Measurements from ENCODE around the gene TRIM3. TPM values are rescaled to one million over a fixed set of nuclear protein-coding genes. Genes with fewer than 3 reads are reported as not detected.
"Not testable (repeated sequence)": the region's sequence is repeated elsewhere in the genome, so short reads cannot be mapped to it uniquely, and the experiment has no call there.

TRIM3 gene
- total RNA-seq = 65.4 TPM

DNA sequence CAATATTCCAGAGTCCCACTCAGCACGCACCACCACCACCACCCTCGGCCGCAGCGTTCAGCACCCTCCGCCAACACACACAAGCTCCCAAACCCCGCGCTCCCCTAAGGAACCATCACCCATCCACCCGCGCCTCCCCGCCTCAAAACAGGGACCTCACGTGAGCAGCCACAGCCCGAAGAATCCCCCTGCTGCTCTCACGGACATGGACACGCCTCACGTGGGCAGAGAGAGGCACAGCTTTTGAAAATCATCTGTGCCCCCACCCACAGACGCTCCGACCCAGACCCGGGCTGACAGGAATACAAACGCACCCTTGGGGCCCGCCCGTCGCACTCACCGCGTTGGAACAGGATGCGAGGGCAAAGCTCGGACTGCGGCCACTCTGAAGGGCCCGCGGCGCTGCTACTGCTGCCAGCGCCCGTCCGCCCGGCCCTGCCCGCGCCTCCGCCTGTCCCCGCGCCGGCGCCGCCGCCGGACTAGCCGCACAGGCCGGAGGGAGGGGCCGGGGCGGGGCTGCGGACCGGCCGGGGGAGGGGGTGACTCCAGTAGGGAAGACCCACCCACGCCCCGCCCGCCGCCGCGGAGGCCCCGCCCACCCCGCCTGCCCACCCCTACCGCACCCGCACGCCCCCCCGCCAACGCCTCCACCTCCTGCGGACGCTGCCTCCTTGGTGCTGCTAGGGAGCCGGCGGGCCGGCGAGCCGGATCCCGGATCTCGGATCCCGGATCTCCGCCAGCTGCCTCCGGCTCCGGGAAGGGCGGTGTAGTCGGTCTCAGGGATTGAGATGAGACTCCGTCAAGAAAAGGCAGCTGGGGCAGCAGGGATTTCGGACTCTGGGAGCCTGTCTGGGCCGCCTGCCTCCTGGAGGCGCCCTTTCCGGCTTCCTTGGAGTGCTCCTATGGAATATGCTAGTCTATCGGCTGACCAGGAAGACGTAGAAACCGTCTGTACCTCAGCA lies at the start of gene TRIM3:
Gene TRIM3 (minus strand): TSS at position 491 of the 962 bp plus-strand sequence. CDS start 8,246 bp downstream, outside the sequence.
- DNase-seq = peak; percentile 93

DNA sequence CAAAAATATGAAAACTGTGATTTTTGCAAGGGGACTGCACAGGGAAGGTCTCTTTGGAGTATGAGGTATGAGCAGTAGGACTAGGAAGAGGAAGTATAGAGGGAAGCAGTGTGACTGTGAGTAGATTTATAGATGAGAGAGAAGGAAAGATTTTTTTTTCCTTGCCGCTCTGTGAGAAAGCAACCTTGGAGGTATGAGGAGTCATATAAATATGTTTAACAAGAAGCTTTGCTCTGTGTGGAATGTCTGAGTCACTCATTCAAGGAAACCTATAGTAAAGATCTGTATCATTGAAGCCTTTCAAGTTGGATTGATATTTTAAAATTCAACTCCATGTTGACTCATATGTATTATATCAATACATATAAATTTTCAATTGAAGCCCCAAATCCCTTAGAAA lies 49.5 kb upstream of the TRIM3 start:
- no peak for DNase-seq

DNA sequence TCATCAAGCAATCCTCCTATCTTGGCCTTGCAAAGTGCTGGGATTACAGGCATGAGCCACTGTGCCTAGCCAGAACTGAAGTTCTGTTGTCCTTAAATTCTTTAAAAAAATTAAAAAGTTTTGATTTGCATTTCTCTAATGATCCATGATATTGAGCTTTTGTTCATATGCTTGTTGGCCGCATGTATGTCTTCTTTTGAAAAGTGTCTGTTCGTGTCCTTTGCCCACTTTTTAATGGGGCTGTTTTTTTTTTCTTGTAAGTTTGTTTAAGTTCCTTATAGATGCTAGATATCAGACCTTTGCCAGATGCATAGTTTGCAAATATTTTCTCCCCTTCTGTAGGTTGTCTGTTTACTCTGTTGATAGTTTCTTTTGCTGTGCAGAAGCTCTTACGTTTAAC lies 48.2 kb upstream of the TRIM3 start:
- not testable (repeated sequence) for DNase-seq

DNA sequence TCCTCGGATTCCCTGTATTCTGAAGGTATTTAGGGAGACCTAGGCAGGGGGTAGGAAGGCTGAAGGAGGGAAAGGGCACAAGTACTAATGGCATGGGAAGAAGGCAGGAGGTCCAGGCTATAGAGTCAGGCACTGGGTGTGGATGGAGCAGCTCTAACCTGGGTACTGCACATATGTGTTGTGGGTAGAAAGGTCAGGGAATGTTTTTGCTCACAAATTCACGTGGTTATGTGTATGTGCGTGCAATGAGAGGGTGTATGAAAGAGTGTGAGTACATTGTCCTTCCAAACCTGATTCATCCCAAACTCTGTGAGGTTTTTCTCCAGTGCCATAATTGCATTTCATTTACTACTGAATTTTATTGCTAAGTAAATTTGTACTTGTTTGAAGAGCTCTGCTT lies 46.5 kb upstream of the TRIM3 start:
- no peak for DNase-seq

DNA sequence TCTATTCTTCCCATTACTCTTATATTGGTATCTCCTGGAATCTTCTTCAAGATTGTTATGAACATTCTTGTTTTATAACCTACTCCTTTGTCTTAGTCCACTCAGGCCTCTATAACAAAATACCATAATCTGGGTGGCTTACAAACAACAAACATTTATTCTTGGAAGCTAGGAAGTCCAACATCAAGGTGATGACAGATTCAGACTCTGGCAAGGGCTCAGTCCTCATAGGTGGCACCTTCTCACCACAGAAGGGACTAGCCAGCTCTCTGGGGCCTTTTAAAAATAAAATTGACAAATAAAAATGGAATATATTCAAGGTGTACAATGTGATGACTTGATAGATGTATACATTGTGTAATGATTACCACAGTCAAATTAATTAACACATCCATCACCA lies 43.1 kb upstream of the TRIM3 start:
- DNase-seq = no peak

GRCh38 chr11:6505577-6506240 lies 32.0 kb upstream of the TRIM3 start:
- DNase-seq = peak; percentile 1

DNA sequence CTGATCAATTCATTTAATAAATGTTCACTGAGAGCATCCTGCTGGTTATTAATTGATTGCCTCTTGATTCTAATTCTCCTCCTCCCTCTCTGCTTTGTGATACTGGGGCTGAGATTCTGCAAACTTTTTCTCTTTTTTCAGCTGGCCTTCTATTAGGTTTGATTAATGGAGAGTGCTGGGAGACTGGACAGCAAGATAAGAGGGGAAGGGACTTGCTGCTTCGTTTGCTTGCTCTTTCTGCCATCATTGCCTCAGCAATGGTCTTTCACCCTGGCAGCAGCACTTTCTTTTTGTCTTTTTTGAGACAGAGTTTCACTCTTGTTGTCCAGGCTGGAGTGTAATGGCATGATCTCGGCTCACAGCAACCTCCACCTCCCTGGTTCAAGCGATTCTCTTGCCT lies 30.4 kb upstream of the TRIM3 start:
- DNase-seq = no peak

- DNase-seq = no peak
Measured at GRCh38 chr11:6502382-6502781, 28.6 kb upstream of the TRIM3 start.

DNA sequence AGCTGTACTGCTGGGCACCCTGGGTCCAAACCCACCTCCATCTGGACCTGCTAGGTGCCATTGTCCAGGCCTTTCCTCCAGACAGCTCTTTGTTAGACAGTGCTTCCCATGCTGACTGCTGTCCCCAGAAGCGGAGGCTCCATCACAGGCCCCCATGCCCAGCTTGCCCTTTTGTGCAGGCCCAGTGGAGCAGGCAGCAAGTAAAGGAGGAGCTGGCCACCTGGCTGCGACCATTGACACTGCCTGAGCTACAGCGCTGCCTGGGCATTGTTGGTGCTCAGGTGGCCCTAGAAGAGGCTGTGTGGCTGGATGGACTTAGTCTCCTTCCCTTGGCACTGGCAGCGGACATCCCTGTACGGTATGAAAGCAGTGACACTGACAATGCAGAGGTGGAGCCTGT lies 24.8 kb upstream of the TRIM3 start:
- DNase-seq = no peak

DNA sequence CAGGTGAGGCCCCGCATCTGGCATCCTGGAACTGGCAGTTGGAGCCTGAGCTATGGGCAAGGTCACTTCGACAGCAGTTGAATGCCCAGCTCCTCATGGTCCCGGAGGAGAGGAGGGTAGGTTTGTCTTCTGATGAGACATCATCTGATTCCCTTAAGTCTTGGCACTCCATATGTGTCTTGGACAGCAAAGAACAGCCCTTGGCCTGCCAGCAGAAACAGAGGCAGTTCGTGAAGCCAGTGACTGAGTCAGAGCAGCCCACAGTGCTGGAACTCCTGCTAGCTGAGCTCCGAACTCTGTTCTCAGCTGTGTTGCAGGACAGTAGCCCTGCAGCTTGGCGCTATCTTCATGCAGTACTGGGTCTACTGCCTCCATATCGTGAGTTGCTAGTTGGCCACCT lies 24.4 kb upstream of the TRIM3 start:
- peak; percentile 70 for DNase-seq

- no peak for DNase-seq
Measured at GRCh38 chr11:6497069-6497839, 23.5 kb upstream of the TRIM3 start, which contains the start of gene DNHD1. TSS of gene DNHD1 (plus strand) at chr11:6497280. CDS start at chr11:6498216, 936 bp downstream.

- DNase-seq = no peak
Measured at GRCh38 chr11:6489306-6489705, 15.6 kb upstream of the TRIM3 start.

DNA sequence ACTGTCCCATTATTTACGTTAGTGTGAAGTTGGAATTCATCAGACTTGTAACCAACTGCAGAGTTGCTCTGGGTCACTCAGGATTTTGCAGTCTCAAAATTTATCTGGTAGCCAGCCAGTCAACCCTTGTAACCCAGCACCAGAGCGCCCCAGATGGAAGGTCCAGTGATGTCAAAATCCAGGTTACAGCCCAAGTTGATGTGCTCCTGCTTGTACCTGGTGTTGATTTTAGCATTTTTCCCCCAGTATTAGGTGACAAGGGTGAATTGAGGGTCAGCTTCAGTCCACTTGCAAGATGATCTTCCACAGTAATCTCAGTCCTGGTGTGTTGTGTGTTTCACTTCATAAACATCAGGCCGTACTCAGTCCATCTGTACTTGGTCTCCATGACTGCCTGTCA lies 15.1 kb upstream of the TRIM3 start:
- DNase-seq = no peak

GRCh38 chr11:6488342-6488741 lies 14.6 kb upstream of the TRIM3 start:
- DNase-seq = no peak

DNA sequence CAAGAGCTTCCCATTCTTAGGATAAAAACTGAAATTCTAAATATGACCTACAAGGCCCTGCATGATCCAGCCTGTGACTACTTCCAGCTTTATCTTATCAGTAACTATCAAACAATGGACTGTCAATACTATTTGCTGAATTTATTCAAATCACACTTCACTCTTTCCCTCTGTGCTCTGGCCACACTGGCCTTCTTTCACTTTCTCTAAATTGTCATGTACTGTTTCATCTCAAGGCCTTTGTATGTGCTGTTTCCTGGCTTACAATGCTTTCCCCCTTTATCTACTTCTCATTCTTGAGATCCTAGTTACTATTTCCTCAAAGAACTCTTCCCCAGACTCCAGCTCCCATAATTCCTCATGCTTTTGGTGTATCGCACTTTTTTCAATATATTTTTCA lies 13.2 kb upstream of the TRIM3 start:
- no peak for DNase-seq

DNA sequence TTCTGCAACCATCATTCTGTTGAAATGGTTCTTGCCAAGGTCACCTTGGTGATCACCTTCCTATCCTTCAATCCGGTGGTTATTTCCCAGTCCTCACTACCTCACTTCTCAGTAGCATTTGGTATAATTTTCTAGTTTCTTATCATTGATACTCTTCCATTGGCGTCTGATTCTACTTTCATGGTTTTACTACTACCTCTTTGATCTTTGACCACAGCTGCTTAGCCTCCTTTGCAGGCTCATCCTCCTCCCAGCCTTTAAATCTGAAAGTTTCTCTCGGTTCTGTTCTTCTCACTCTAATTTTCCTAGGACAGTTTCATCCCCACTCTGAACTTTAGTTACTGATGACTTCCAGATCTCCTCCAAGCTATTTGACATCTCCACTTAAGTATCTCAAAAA lies 12.5 kb upstream of the TRIM3 start:
- no peak for DNase-seq

- DNase-seq = no peak
Measured at GRCh38 chr11:6485661-6486060, 11.9 kb upstream of the TRIM3 start.

DNA sequence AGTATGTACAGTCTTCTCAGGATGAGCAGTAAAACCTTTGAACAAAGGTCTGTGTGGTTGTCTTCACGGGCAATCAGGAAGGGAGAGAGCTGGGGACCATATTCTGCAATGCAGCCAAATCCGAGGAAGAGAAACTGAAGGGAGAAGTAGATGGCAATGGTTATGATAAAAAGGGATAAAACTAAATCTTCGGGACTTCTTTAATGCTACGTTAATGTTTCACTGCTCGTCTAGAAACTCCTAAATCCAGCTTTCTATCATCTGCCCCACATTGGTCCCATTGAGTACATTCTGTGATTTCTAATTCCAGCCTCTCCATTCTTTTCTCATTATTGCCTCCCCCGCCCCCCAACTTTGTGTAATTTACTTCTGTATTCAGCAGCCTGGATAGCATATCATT lies 9.3 kb upstream of the TRIM3 start:
- no peak for DNase-seq

- no peak for DNase-seq
Measured at GRCh38 chr11:6482441-6482840, 8.7 kb upstream of the TRIM3 start.

DNA sequence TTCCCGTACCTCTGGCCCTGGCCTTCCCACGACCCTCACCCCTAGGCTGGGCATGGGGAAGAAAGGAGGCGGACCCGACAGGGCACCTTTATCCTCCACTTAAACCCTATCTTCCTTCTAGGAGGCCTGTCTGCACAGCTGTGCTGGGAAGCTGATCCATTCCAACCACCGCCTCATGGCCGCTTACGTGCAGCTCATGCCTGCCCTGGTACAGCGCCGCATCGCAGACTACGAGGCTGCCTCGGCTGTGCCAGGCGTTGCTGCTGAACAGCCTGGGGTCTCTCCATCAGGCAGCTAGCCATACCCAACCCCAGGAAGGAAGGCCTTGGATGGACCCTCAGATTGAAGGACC lies 8.2 kb upstream of the TRIM3 start:
- no peak for DNase-seq

DNA sequence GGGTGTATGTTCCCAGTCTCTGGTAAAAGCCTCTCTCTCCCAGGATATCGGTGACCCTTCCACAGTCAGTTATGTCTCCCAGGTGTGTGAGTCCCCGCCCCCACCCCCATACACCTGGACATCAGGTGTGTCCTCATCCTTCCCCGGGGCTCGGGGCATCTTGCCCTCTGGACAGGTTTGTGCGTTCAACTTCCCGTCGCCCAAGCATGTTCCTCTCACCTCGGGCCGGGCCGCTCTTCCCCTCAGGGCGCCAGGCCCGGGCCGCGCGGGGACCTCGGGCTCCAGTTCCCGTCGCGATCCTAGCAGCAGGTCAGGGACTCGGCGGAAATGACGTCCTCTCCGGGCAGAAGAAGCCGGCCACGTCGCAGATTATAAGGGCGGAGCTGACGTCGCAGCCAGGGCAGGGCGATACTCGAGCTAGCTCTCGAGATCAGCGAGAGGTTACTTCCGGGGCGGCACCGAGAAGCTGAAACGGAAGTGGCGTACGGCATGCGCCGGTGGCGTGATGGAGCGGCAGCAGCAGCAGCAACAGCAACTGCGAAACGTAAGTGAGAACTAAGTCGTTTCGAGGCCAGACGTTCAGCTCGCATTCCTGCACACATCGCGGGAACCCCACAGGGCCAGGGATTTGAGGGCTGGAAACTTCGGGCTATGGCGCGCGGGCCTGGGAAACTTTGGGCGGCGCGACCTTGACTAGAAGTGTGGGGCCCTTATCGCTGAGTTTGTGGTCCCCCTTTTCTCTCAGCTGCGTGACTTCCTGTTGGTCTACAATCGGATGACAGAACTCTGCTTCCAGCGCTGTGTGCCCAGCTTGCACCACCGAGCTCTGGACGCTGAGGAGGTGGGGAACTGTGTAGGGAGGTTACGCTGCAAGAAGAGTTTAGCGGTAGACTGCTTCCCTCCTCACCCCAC lies 7.5 kb upstream of the TRIM3 start, which contains the start of the genes ARFIP2 and TIMM10B:
Gene ARFIP2 (minus strand): TSS at position 320 of the 912 bp plus-strand sequence. CDS start 910 bp downstream, outside the sequence.
Gene TIMM10B (plus strand): TSS at position 490 of the 912 bp plus-strand sequence. CDS start 16 bp downstream, at position 506.
- peak; percentile 98 for DNase-seq

All from occipital lobe (tissue), 2 donors.